Neural cell (in vitro differentiated cells): ENCODE data around the gene IFNGR2. TPM values are rescaled to one million over a fixed set of nuclear protein-coding genes. Genes with fewer than 3 reads are reported as not detected.

ENCODE experiments used
- H2AFZ ChIP-seq: fragments of 200-600, 300-800 bp; sonication (generic), shearing (Covaris generic); 2 replicates; pipeline ENCODE4 v1.6.0; 2014; ENCODE audit warnings: low read depth, mild to moderate bottlenecking, antibody characterized with exemption, low read length, moderate library complexity
- H3F3A ChIP-seq: fragments of 200-600 bp; shearing (Covaris generic); 2 replicates; pipeline ENCODE4 v1.6.1; 2016; ENCODE audit warnings: mild to moderate bottlenecking, moderate library complexity, mixed read lengths, antibody characterized with exemption, low read length; ENCODE audit not compliant: insufficient read depth, poor library complexity, severe bottlenecking
- H3K27ac ChIP-seq: fragments of 200-600, 300-800 bp; sonication (generic), shearing (Covaris generic); 2 replicates; pipeline ENCODE4 v1.5.1; 2014; ENCODE audit warnings: mild to moderate bottlenecking, low read length, moderate library complexity
- H3K27me3 ChIP-seq: fragments of 300-800, 200-600 bp; sonication (generic), shearing (Covaris generic); 2 replicates; pipeline ENCODE4 v1.6.0; 2014; ENCODE audit warnings: mild to moderate bottlenecking, low read depth, low read length, moderate library complexity; ENCODE audit not compliant: insufficient read depth
- H3K36me3 ChIP-seq: fragments of 300-800, 200-600 bp; sonication (generic), shearing (Covaris generic); 2 replicates; pipeline ENCODE4 v1.5.1; 2014; ENCODE audit warnings: mild to moderate bottlenecking, antibody characterized with exemption, low read length, moderate library complexity; ENCODE audit not compliant: insufficient read depth
- H3K4me2 ChIP-seq: fragments of 300-800, 200-600 bp; sonication (generic), shearing (Covaris generic); 2 replicates; pipeline ENCODE4 v1.6.0; 2014; ENCODE audit warnings: mild to moderate bottlenecking, low read length
- H3K4me3 ChIP-seq: fragments of 300-800, 200-600 bp; sonication (generic), shearing (Covaris generic); 2 replicates; pipeline ENCODE4 v1.5.1; 2014; ENCODE audit warnings: mild to moderate bottlenecking, low read length, moderate library complexity
- H3K79me2 ChIP-seq: fragments of 200-600 bp; shearing (Covaris generic); replicated peaks from 2 replicates; pipeline ENCODE4 v1.6.0; 2014; ENCODE audit warnings: mild to moderate bottlenecking, low read length, moderate library complexity; ENCODE audit not compliant: insufficient read depth
- H3K9ac ChIP-seq: fragments of 300-800, 200-600 bp; sonication (generic), shearing (Covaris generic); 2 replicates; pipeline ENCODE4 v1.6.1; 2016; ENCODE audit warnings: mild to moderate bottlenecking, low read length, mixed read lengths
- H3K9me2 ChIP-seq: fragments of 200-600 bp; shearing (Covaris generic); 2 replicates; pipeline ENCODE4 v1.6.1; 2016; ENCODE audit warnings: mild to moderate bottlenecking, low read length, mixed read lengths; ENCODE audit not compliant: insufficient read depth
- H3K9me3 ChIP-seq: fragments of 200-600, 300-800 bp; sonication (generic), shearing (Covaris generic); 2 replicates; pipeline ENCODE4 v1.6.1; 2016; ENCODE audit warnings: mild to moderate bottlenecking, mixed run types, low read length, moderate library complexity, mixed read lengths
- H4K20me1 ChIP-seq: fragments of 200-600 bp; shearing (Covaris generic); 2 replicates; pipeline ENCODE4 v1.6.1; 2016; ENCODE audit warnings: mild to moderate bottlenecking, mixed run types; ENCODE audit not compliant: insufficient read depth
- CTCF ChIP-seq: fragments of 450-650 bp; IDR thresholded peaks from 2 replicates; pipeline ENCODE4 v1.5.1; 2014; ENCODE audit warnings: antibody characterized with exemption, mild to moderate bottlenecking, moderate library complexity; ENCODE audit not compliant: poor library complexity, severe bottlenecking
- EP300 ChIP-seq: fragments of 450-650 bp; conservative IDR thresholded peaks from 2 replicates; pipeline ENCODE4 v1.6.1; 2014; ENCODE audit warnings: antibody characterized with exemption, mild to moderate bottlenecking, moderate library complexity; ENCODE audit not compliant: poor library complexity, severe bottlenecking
- EZH2 ChIP-seq: fragments of 200-600, 300-800 bp; shearing (Covaris generic), sonication (generic); IDR thresholded peaks from 2 replicates; pipeline ENCODE4 v1.6.1; 2014; ENCODE audit warnings: antibody characterized with exemption, low read length, borderline replicate concordance, mild to moderate bottlenecking; ENCODE audit not compliant: insufficient read depth, poor library complexity, severe bottlenecking
- MXI1 ChIP-seq: fragments of 450-650 bp; conservative IDR thresholded peaks from 2 replicates; pipeline ENCODE4 v1.6.1; 2014; ENCODE audit warnings: antibody characterized with exemption, mild to moderate bottlenecking; ENCODE audit not compliant: poor library complexity, severe bottlenecking
- POLR2AphosphoS5 ChIP-seq: IDR thresholded peaks from 2 replicates; pipeline ENCODE4 v1.6.1; 2012
- RAD21 ChIP-seq: fragments of 450-650 bp; conservative IDR thresholded peaks from 2 replicates; pipeline ENCODE4 v1.6.1; 2014; ENCODE audit warnings: antibody characterized with exemption, mild to moderate bottlenecking, moderate library complexity
- REST ChIP-seq: IDR thresholded peaks from 2 replicates; pipeline ENCODE4 v1.6.1; 2012; ENCODE audit warnings: borderline replicate concordance
- SMC3 ChIP-seq: fragments of 450-650 bp; conservative IDR thresholded peaks from 2 replicates; pipeline ENCODE4 v1.6.1; 2014; ENCODE audit warnings: antibody characterized with exemption, mild to moderate bottlenecking, moderate library complexity; ENCODE audit not compliant: poor library complexity
- TAF1 ChIP-seq: IDR thresholded peaks from 2 replicates; pipeline ENCODE4 v1.6.1; 2012; ENCODE audit warnings: low read depth
- polyA plus RNA-seq: library from polyadenylated mRNA; depleted of rRNA; stranded (reverse); fragments of >200 nt; gene quantifications from 2 replicates; pipeline ENCODE4 v1.2.3, GENCODE V29; 2014

The IFNGR2 gene
- polyA plus RNA-seq, 1 donor from 2014 or later, result 57.2 TPM

- Histone ChIP-seq H3K27me3 (no peaks in the 10 kb centered on the region), H3K4me2 (no peak overlapping the region), H3K27ac (no peak overlapping the region), H4K20me1 (no peaks in the 10 kb centered on the region), H3K4me3 (no peak overlapping the region), H3K79me2 (no peaks in the 10 kb centered on the region), H3K9ac (no peak overlapping the region), H3F3A (no peaks in the 10 kb centered on the region), H3K9me2 (no peaks in the 10 kb centered on the region), H3K36me3 (no peaks in the 10 kb centered on the region), H2AFZ (no peak overlapping the region), H3K9me3 (no peaks in the 10 kb centered on the region)
- no peak for TF ChIP-seq SMC3
- no peak for TF ChIP-seq POLR2AphosphoS5
- no peak for TF ChIP-seq CTCF
Measured at GRCh38 chr21:33395891-33396331, 7.3 kb upstream of the IFNGR2 start.

- Histone ChIP-seq H3K79me2 (no peaks in the 10 kb centered on the region), H3K27me3 (no peaks in the 10 kb centered on the region), H3K27ac (no peak overlapping the region), H3F3A (no peaks in the 10 kb centered on the region), H4K20me1 (no peaks in the 10 kb centered on the region), H3K9ac (no peak overlapping the region), H3K9me3 (no peaks in the 10 kb centered on the region), H3K9me2 (no peaks in the 10 kb centered on the region), H3K4me2 (no peak overlapping the region), H2AFZ (no peak overlapping the region), H3K4me3 (no peak overlapping the region), H3K36me3 (no peaks in the 10 kb centered on the region)
- no peak for TF ChIP-seq CTCF
- no peak for TF ChIP-seq MXI1
Measured at GRCh38 chr21:33396436-33396835, 6.8 kb upstream of the IFNGR2 start.

- Histone ChIP-seq H3K9me3 (no peaks in the 10 kb centered on the region), H3K4me2 (no peak overlapping the region), H2AFZ (no peak overlapping the region), H4K20me1 (no peaks in the 10 kb centered on the region), H3K9me2 (no peaks in the 10 kb centered on the region), H3K4me3 (no peak overlapping the region), H3F3A (no peaks in the 10 kb centered on the region), H3K36me3 (no peaks in the 10 kb centered on the region), H3K9ac (no peak overlapping the region), H3K27ac (no peak overlapping the region), H3K27me3 (no peaks in the 10 kb centered on the region), H3K79me2 (no peaks in the 10 kb centered on the region)
- TF ChIP-seq SMC3, result no peak
- no peak for TF ChIP-seq RAD21
- no peak for TF ChIP-seq REST
- TF ChIP-seq MXI1, result no peak
- TF ChIP-seq EZH2, result no peak
- TF ChIP-seq TAF1, result no peak
- no peak for TF ChIP-seq EP300
- TF ChIP-seq CTCF, result no peak
- TF ChIP-seq POLR2AphosphoS5, result no peak
Measured at GRCh38 chr21:33396951-33397350, 6.3 kb upstream of the IFNGR2 start.
